T-helper 17 cell (primary cell): ENCODE results near the gene BCAR3. TPM values are rescaled to one million over a fixed set of nuclear protein-coding genes. Genes with fewer than 3 reads are reported as not detected.
"Not testable (repeated sequence)": the region's sequence is repeated elsewhere in the genome, so short reads cannot be mapped to it uniquely, and the experiment has no call there.

Source experiments
- ATAC-seq: fragments of 150-1000 bp; cut with Tn5 transposase; 2 replicates; pipeline ENCODE4 v1.10.0; 2021; ENCODE audit warnings: mild to moderate bottlenecking, moderate library complexity
- DNase-seq, 3 donors: peaks; one replicate each; pipeline versions ENCODE4 v3.0.0 to v3.0.0-alpha.2; 2020 to 2021
- H3K9me3 ChIP-seq: one replicate; pipeline ENCODE4 v1.7.0; 2013; ENCODE audit warnings: low read length, mild to moderate bottlenecking; ENCODE audit not compliant: control insufficient read depth, poor library complexity, severe bottlenecking
- H3K27ac Mint-ChIP-seq: one replicate; pipeline ENCODE4 v1.8.0; 2022; ENCODE audit warnings: mild to moderate bottlenecking, moderate library complexity, mixed read lengths
- H3K27me3 Mint-ChIP-seq: one replicate; pipeline ENCODE4 v1.8.0; 2022; ENCODE audit warnings: mixed read lengths
- H3K36me3 Mint-ChIP-seq: one replicate; pipeline ENCODE4 v1.8.0; 2022; ENCODE audit warnings: low read depth, mixed read lengths
- H3K4me1 Mint-ChIP-seq: one replicate; pipeline ENCODE4 v1.8.0; 2022; ENCODE audit warnings: mild to moderate bottlenecking, mixed read lengths
- H3K4me3 Mint-ChIP-seq: one replicate; pipeline ENCODE4 v1.8.0; 2022; ENCODE audit warnings: mild to moderate bottlenecking, moderate library complexity, mixed read lengths
- total RNA-seq, 4 donors: library from RNA in 2 of 4; stranded (reverse) in 2 of 4; gene quantifications; one replicate each; pipeline ENCODE4 v1.2.3 and lab custom pipeline; 2022 to 2026

The BCAR3 gene
- total RNA-seq, 2 donors from 2014 or later, result 0.87 to 1.0 TPM

- no peak overlapping the region for H3K4me3 Mint-ChIP-seq
- no peak for ATAC-seq
- no peak overlapping the region for H3K27ac Mint-ChIP-seq
- DNase-seq, result no peak
- no peaks in the 10 kb centered on the region for H3K36me3 Mint-ChIP-seq
- no peaks in the 10 kb centered on the region for H3K9me3 ChIP-seq
- H3K27me3 Mint-ChIP-seq, result no peaks in the 10 kb centered on the region
- H3K4me1 Mint-ChIP-seq, result no peaks in the 10 kb centered on the region
Measured at GRCh38 chr1:93701629-93702028, 20.0 kb upstream of the BCAR3 start.

DNA sequence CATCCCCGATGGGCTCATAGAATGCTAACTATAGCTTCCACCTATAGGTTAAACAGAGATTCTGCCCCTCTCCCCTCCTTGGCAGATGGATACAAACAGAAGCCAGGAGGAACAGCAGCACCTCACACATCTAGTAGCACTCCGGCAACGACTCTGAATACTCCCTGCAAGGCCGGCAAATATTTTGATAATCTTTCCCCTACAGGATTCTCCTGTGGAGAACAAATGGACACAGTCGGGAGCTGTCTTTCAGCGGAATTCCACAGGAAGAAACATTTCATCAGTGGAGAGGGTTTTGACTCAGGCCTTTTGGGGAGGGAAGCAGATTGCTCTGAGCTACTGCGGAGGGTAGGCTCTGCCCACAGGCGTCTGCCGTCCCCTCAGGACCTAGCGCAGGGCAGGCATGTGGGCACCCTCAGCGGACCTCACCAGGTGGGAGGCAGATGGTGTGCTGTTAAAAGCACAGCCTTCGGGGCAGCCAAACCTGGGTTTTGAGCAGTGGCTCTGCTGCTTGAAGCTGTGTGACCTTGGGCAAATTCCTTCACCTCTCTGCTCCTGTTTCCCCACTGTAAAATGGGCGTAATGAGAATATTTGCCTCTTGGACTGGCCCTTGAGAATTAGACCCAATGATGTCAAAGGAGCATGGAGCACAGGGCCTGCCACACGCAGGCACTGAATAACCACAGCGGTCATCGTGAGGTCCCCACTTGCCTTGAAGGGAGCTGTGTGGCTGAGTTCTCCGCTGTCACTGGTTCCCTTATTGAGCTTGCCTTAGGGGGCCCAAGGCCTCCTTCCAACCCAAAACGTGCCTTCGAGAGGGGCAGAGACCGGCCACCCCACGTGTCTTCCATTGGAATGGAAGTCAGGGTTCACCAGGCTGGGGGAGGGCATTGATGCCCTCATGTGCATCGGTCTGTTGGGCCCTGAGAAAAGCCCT is 19.2 kb upstream of the BCAR3 start:
- no peak for ATAC-seq
- Mint-ChIP-seq H3K27ac (no peak overlapping the region), H3K36me3 (no peaks in the 10 kb centered on the region), H3K4me3 (no peak overlapping the region), H3K4me1 (no peaks in the 10 kb centered on the region), H3K27me3 (no peaks in the 10 kb centered on the region)
- no peak for DNase-seq
- H3K9me3 ChIP-seq, result no peaks in the 10 kb centered on the region

GRCh38 chr1:93699503-93700168 is 18.0 kb upstream of the BCAR3 start:
- Mint-ChIP-seq H3K4me1 (no peaks in the 10 kb centered on the region), H3K27me3 (no peaks in the 10 kb centered on the region), H3K27ac (no peak overlapping the region), H3K4me3 (no peak overlapping the region), H3K36me3 (no peaks in the 10 kb centered on the region)
- no peaks in the 10 kb centered on the region for H3K9me3 ChIP-seq
- DNase-seq (no peak), ATAC-seq (no peak)

GRCh38 chr1:93699049-93699384 is 17.4 kb upstream of the BCAR3 start:
- Mint-ChIP-seq H3K4me3 (no peak overlapping the region), H3K36me3 (no peaks in the 10 kb centered on the region), H3K4me1 (no peaks in the 10 kb centered on the region), H3K27ac (no peak overlapping the region), H3K27me3 (no peaks in the 10 kb centered on the region)
- ATAC-seq (no peak), DNase-seq (no peak)
- H3K9me3 ChIP-seq, result no peaks in the 10 kb centered on the region

DNA sequence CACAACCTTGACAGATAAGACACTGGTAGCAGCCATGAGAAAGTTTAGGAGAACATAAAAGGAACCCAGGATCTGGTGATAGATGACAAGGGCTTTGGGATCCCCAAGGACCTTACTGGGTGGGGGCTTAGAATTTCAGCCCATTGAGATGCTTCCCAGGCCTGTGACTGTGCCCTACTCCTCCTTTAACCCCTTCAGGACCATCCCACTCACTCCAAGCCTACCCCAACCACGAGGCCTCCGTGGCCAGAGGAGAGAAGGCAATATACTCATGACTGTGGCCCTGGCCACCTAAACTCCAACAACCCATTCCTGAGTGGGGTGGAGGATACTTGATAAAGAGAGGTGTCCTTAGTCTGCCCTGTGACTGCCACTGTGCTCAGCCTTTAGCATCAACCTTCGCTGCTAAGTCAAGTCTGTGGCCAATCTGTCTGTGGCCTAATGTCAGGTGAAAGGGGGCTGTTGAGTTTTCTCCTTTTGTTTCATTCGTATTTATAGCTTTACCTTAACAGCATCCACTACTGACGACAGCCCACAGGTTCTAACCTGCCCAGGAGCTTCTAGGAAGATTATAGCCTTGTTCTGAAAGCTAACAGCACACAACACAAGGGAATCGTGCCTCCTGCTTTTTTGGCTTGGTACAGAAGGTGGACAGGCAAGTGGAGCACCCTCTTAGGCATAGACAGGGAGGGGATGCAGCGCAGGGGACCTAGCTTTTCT is 16.9 kb upstream of the BCAR3 start:
- Mint-ChIP-seq H3K27ac (no peak overlapping the region), H3K27me3 (no peaks in the 10 kb centered on the region), H3K36me3 (no peaks in the 10 kb centered on the region), H3K4me1 (no peaks in the 10 kb centered on the region), H3K4me3 (no peak overlapping the region)
- ATAC-seq (no peak), DNase-seq (no peak)
- no peaks in the 10 kb centered on the region for H3K9me3 ChIP-seq

DNA sequence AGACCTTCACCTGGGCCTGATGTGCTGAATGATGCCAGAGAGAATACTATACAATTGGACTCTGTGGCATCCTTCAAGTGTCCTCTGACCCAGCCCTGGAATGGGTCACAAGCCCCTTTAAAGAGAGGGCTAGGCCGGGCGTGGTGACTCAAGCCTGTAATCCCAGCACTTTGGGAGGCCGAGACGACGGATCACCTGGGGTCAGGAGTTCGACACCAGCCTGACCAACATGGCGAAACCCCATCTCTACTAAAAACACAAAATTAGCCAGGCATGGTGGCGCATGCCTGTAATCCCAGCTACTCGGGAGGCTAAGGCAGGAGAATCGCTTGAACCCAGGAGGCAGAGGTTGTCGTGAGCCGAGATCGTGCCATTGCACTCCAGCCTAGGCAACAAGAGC is 15.9 kb upstream of the BCAR3 start:
- not testable (repeated sequence) for H3K9me3 ChIP-seq, H3K36me3 Mint-ChIP-seq, H3K27ac Mint-ChIP-seq, H3K4me1 Mint-ChIP-seq, DNase-seq, H3K27me3 Mint-ChIP-seq, ATAC-seq, H3K4me3 Mint-ChIP-seq

- no peak for ATAC-seq
- DNase-seq, result no peak
- peaks cover 7% of the 10 kb centered on the region for H3K4me1 Mint-ChIP-seq
- no peak overlapping the region for H3K4me3 Mint-ChIP-seq
- H3K36me3 Mint-ChIP-seq, result no peaks in the 10 kb centered on the region
- H3K27me3 Mint-ChIP-seq, result no peaks in the 10 kb centered on the region
- H3K27ac Mint-ChIP-seq, result no peak overlapping the region
- H3K9me3 ChIP-seq, result no peaks in the 10 kb centered on the region
Measured at GRCh38 chr1:93695411-93696005, 13.9 kb upstream of the BCAR3 start.

GRCh38 chr1:93694819-93695218 is 13.2 kb upstream of the BCAR3 start:
- no peaks in the 10 kb centered on the region for H3K9me3 ChIP-seq
- Mint-ChIP-seq H3K27me3 (no peaks in the 10 kb centered on the region), H3K4me1 (peaks cover 7% of the 10 kb centered on the region), H3K36me3 (no peaks in the 10 kb centered on the region), H3K4me3 (no peak overlapping the region), H3K27ac (no peak overlapping the region)
- DNase-seq (no peak), ATAC-seq (no peak)

- ATAC-seq (no peak), DNase-seq (no peak)
- H3K9me3 ChIP-seq, result no peaks in the 10 kb centered on the region
- Mint-ChIP-seq H3K27ac (no peak overlapping the region), H3K36me3 (no peaks in the 10 kb centered on the region), H3K4me3 (no peak overlapping the region), H3K4me1 (peaks cover 7% of the 10 kb centered on the region), H3K27me3 (peaks cover 8% of the 10 kb centered on the region)
Measured at GRCh38 chr1:93694039-93694438, 12.4 kb upstream of the BCAR3 start.

GRCh38 chr1:93692983-93693591 is 11.4 kb upstream of the BCAR3 start:
- H3K27ac Mint-ChIP-seq, result no peak overlapping the region
- H3K27me3 Mint-ChIP-seq, result peaks cover 8% of the 10 kb centered on the region
- H3K4me1 Mint-ChIP-seq, result peaks cover 7% of the 10 kb centered on the region
- DNase-seq (no peak), ATAC-seq (peak; percentile 60)
- H3K4me3 Mint-ChIP-seq, result no peak overlapping the region
- H3K9me3 ChIP-seq, result no peaks in the 10 kb centered on the region
- no peaks in the 10 kb centered on the region for H3K36me3 Mint-ChIP-seq

- no peaks in the 10 kb centered on the region for H3K9me3 ChIP-seq
- Mint-ChIP-seq H3K4me3 (no peak overlapping the region), H3K36me3 (no peaks in the 10 kb centered on the region), H3K27me3 (peaks cover 8% of the 10 kb centered on the region), H3K27ac (no peak overlapping the region), H3K4me1 (peaks cover 7% of the 10 kb centered on the region)
- ATAC-seq, result no peak
- DNase-seq, result no peak
Measured at GRCh38 chr1:93692451-93692861, 10.8 kb upstream of the BCAR3 start.

- Mint-ChIP-seq H3K27me3 (peaks cover 8% of the 10 kb centered on the region), H3K4me3 (no peak overlapping the region), H3K27ac (no peak overlapping the region), H3K36me3 (no peaks in the 10 kb centered on the region), H3K4me1 (peaks cover 7% of the 10 kb centered on the region)
- no peaks in the 10 kb centered on the region for H3K9me3 ChIP-seq
- DNase-seq (no peak), ATAC-seq (no peak)
Measured at GRCh38 chr1:93692026-93692425, 10.4 kb upstream of the BCAR3 start.
